ENCODE measurements around the gene SERINC2. TPM values are rescaled to one million over a fixed set of nuclear protein-coding genes. Genes with fewer than 3 reads are reported as not detected.

Gene SERINC2
- total and polyA plus RNA-seq, 2 of the 4 experiments (the other 2 are of a cell fraction) = 2.0 to 59.5 TPM

DNA sequence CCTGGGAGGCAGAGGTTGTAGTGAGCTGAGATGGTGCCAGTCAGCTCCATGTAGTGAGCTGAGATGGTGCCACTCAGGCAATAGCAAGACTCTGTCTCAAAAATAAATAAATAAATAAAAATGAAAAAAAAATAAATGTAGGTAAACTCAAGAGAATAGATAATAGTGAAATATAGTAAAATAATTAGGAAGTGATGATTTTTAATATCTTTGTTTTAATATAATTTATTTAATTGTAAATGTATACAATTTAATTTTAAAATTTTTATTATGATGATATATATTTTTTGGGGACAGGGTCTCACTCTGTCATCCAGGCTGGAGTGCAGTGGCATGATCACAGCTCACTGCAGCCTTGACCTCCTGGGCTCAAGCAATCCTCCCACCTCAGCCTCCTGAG, 19.6 kb upstream of the SERINC2 start:
- BruUV-seq (replicated peaks) = no TSS peak
- POLR2A ChIA-PET (ENCODE audit: unreplicated experiment) = no interaction called here
- H2AFZ ChIP-seq (replicated peaks; ENCODE audit: low read length, poor library complexity) = no peak overlapping the region
- H3K14ac ChIP-seq (replicated peaks; ENCODE audit: low read depth, low read length) = no peak overlapping the region
- H3K79me1 ChIP-seq (ENCODE audit: low read depth in 1 of 2, low read length in 2 of 2) = peaks cover 0 to 2% of the 10 kb centered on the region in 2 experiments; a peak in 1 of 4 replicates
- no peak overlapping the region for H3K18ac ChIP-seq (ENCODE audit: low read depth, low read length)
- no peak overlapping the region for H2BK5ac ChIP-seq (ENCODE audit: low read depth, low read length, poor library complexity, severe bottlenecking)
- H3K4me2 ChIP-seq (ENCODE audit: low read depth, low read length) = no peak overlapping the region
- H2BK120ac ChIP-seq (ENCODE audit: low read depth, low read length) = no peak overlapping the region
- no peak overlapping the region for H3K4ac ChIP-seq (ENCODE audit: low read depth, low read length)
- no peak overlapping the region for H2AK5ac ChIP-seq (ENCODE audit: low read depth, low read length)
- no peak overlapping the region for H4K91ac ChIP-seq (ENCODE audit: insufficient read depth, low read depth, low read length)
- intact Hi-C loops (cut with micrococcal nuclease) = no loop called here
- dilution Hi-C loops (cut with HindIII; ENCODE audit: low sequenced_read_pairs, unreplicated experiment) = no loop called here
- TF ChIP-seq SMC3 (IDR thresholded peaks at IDR 0.05; ENCODE audit: low read depth, low read length) (no peak), CEBPB (IDR thresholded peaks at IDR 0.05; ENCODE audit: low read depth, low read length) (no peak), NFE2L2 (IDR thresholded peaks at IDR 0.05; ENCODE audit: low read depth, low read length) (no peak), CHD1 (IDR thresholded peaks at IDR 0.05; ENCODE audit: low read depth, low read length) (no peak)
- H3K56ac ChIP-seq (ENCODE audit: extremely low read depth, insufficient read depth, low read length) = no peak overlapping the region
- ATAC-seq (ENCODE audit: low read depth) (no peak), DNase-seq (no peak)
- no peak overlapping the region for H3K9ac ChIP-seq (ENCODE audit: low read depth, low read length)
- H3K4me1 ChIP-seq (ENCODE audit: control insufficient read depth, insufficient read depth, low read length) = peaks cover 14% of the 10 kb centered on the region
- CTCF ChIA-PET = interaction anchor here (1.1 to 5.5 kb wide), 5 partner anchors 12 to 208 kb away, joined by 3 to 61 read pairs (median 4); partner anchors contain the start of gene SERINC2
- no peak overlapping the region for H3K23ac ChIP-seq (ENCODE audit: low read depth, low read length)
- no peaks in the 10 kb centered on the region for H3K36me3 ChIP-seq (ENCODE audit: control insufficient read depth, insufficient read depth, low read length)
- H3K9me1 ChIP-seq (ENCODE audit: insufficient read depth, low read length) = peaks cover 10% of the 10 kb centered on the region
- H2AK9ac ChIP-seq (replicated peaks; ENCODE audit: low read depth, low read length, poor library complexity) = no peak overlapping the region
- no peak overlapping the region for H4K8ac ChIP-seq (ENCODE audit: low read depth in 2 of 2, low read length in 2 of 2)
- peaks cover 2% of the 10 kb centered on the region; the same call in 1 of the 2 replicates for H3K27me3 ChIP-seq (ENCODE audit: control insufficient read depth, insufficient read depth, low read length)
- H3K4me3 ChIP-seq (ENCODE audit: insufficient read depth, low read depth, low read length) = no peak overlapping the region
- H3K27ac ChIP-seq (ENCODE audit: insufficient read depth, low read length) = no peak overlapping the region
- no peak overlapping the region for H4K5ac ChIP-seq (ENCODE audit: low read depth, low read length)
- H2BK20ac ChIP-seq (ENCODE audit: low read depth, low read length) = no peak overlapping the region
- H3K9me3 ChIP-seq (ENCODE audit: control insufficient read depth, insufficient read depth, low read length) = no peaks in the 10 kb centered on the region
- no peaks in the 10 kb centered on the region for H4K20me1 ChIP-seq (ENCODE audit: insufficient read depth, low read length)
- H2BK15ac ChIP-seq (ENCODE audit: low read depth, low read length) = no peak overlapping the region
- in situ Hi-C loops (cut with MboI; ENCODE audit: low sequenced_read_pairs) = no loop called here

Data from IMR-90 (cell line).